ENCODE results near the gene PARVB. TPM values are rescaled to one million over a fixed set of nuclear protein-coding genes. Genes with fewer than 3 reads are reported as not detected.

Gene PARVB
- total RNA-seq, 1 donor from 2014 or later: 12.7 TPM

DNA sequence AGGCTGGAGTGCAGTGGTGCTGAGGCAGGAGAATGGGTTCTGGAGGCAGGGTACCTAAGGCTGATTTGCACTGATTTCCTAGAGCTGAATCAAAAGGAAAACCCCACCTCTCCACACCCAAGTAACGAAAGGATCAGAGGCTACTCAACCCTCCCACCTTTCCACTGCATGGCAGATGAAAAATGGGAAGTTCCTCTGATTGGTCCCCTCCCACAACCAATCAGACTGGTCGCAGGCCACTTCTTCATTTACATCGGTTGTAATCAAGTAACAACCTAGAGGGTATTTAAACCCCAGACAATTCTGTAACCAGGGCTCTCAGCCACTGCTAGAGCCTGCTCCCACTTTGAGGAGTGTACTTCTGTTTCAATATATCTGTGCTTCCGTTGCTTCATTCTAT, 18.6 kb upstream of the PARVB start:
- Mint-ChIP-seq H3K36me3 (peaks cover 18% of the 10 kb centered on the region), H3K27ac (no peak overlapping the region), H3K9me3 (peaks cover 8% of the 10 kb centered on the region), H3K4me1 (peaks cover 10% of the 10 kb centered on the region), H3K27me3 (ENCODE audit: insufficient read depth, low read depth) (peaks cover 6% of the 10 kb centered on the region), H3K4me3 (no peak overlapping the region)
- no peaks in the 10 kb centered on the region for H3K79me2 ChIP-seq (ENCODE audit: low read depth)
- no peaks in the 10 kb centered on the region for H3K36me3 ChIP-seq
- no peaks in the 10 kb centered on the region for H3F3A ChIP-seq (ENCODE audit: low read depth)
- no peak overlapping the region for H3K4me2 ChIP-seq
- H3K9me3 ChIP-seq (ENCODE audit: low read depth): no peaks in the 10 kb centered on the region
- no peaks in the 10 kb centered on the region for H3K4me1 ChIP-seq
- DNase-seq (ENCODE audit: low spot score): no peak
- no peaks in the 10 kb centered on the region for H4K20me1 ChIP-seq (ENCODE audit: low read depth)
- H3K4me3 ChIP-seq: no peak overlapping the region
- no peak overlapping the region for H3K9ac ChIP-seq
- TF ChIP-seq EZH2phosphoT487 (IDR thresholded peaks at IDR 0.05): no peak
- TF ChIP-seq, protein P1, sequence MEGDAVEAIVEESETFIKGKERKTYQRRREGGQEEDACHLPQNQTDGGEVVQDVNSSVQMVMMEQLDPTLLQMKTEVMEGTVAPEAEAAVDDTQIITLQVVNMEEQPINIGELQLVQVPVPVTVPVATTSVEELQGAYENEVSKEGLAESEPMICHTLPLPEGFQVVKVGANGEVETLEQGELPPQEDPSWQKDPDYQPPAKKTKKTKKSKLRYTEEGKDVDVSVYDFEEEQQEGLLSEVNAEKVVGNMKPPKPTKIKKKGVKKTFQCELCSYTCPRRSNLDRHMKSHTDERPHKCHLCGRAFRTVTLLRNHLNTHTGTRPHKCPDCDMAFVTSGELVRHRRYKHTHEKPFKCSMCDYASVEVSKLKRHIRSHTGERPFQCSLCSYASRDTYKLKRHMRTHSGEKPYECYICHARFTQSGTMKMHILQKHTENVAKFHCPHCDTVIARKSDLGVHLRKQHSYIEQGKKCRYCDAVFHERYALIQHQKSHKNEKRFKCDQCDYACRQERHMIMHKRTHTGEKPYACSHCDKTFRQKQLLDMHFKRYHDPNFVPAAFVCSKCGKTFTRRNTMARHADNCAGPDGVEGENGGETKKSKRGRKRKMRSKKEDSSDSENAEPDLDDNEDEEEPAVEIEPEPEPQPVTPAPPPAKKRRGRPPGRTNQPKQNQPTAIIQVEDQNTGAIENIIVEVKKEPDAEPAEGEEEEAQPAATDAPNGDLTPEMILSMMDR (IDR thresholded peaks at IDR 0.05): no peak
- TF ChIP-seq EZH2 (IDR thresholded peaks at IDR 0.05): no peak
- H2AFZ ChIP-seq (replicated peaks): no peak overlapping the region
- H3K27ac ChIP-seq: no peak overlapping the region
- H3K27me3 ChIP-seq: no peaks in the 10 kb centered on the region

- Histone ChIP-seq H3K36me3 (no peaks in the 10 kb centered on the region), H4K20me1 (ENCODE audit: low read depth) (no peaks in the 10 kb centered on the region), H3K79me2 (ENCODE audit: low read depth) (no peaks in the 10 kb centered on the region), H3K27me3 (no peaks in the 10 kb centered on the region), H3K9me3 (ENCODE audit: low read depth) (no peaks in the 10 kb centered on the region), H3K27ac (no peak overlapping the region), H3K4me2 (no peak overlapping the region), H3F3A (ENCODE audit: low read depth) (no peaks in the 10 kb centered on the region), H3K9ac (no peak overlapping the region), H3K4me1 (no peaks in the 10 kb centered on the region), H2AFZ (replicated peaks) (no peak overlapping the region), H3K4me3 (no peak overlapping the region)
- H3K36me3 Mint-ChIP-seq: no peaks in the 10 kb centered on the region
- H3K27ac Mint-ChIP-seq: no peak overlapping the region
- H3K4me1 Mint-ChIP-seq: peaks cover 16% of the 10 kb centered on the region
- H3K4me3 Mint-ChIP-seq: no peak overlapping the region
- H3K9me3 Mint-ChIP-seq: no peaks in the 10 kb centered on the region
- no peak for TF ChIP-seq EZH2 (IDR thresholded peaks at IDR 0.05)
- TF ChIP-seq, protein P1 (IDR thresholded peaks at IDR 0.05): no peak
- no peak for TF ChIP-seq EZH2phosphoT487 (IDR thresholded peaks at IDR 0.05)
- peaks cover 2% of the 10 kb centered on the region for H3K27me3 Mint-ChIP-seq (ENCODE audit: insufficient read depth, low read depth)
- no peak for DNase-seq (ENCODE audit: low spot score)
Observed at GRCh38 chr22:44012162-44012561, 11.9 kb upstream of the PARVB start.

DNA sequence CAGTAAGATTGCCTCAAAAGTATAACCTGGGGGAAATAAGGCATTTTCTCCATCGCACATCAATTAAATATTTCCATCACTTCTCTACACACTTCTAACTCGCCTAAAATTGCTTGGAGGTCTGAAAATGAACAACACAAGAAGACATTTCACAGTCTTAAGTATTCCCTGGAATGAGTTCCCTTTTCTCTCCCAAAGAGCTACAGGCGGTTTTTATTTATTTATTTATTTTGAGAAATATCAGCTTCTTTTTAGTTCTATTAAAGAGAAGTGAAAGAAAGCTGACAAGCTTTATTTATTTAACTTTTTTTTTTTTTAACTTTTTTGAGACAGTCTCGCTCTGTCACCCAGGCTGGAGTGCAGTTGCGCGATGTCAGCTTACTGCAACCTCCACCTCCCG, 11.5 kb upstream of the PARVB start:
- no peak overlapping the region for H3K9ac ChIP-seq
- no peaks in the 10 kb centered on the region for H3K4me1 ChIP-seq
- no peak overlapping the region for H3K27ac ChIP-seq
- Mint-ChIP-seq H3K4me3 (no peak overlapping the region), H3K36me3 (no peaks in the 10 kb centered on the region), H3K27me3 (ENCODE audit: insufficient read depth, low read depth) (peaks cover 2% of the 10 kb centered on the region), H3K9me3 (no peaks in the 10 kb centered on the region), H3K27ac (no peak overlapping the region), H3K4me1 (peaks cover 17% of the 10 kb centered on the region)
- H3K4me3 ChIP-seq: no peak overlapping the region
- no peaks in the 10 kb centered on the region for H3K9me3 ChIP-seq (ENCODE audit: low read depth)
- H4K20me1 ChIP-seq (ENCODE audit: low read depth): no peaks in the 10 kb centered on the region
- no peaks in the 10 kb centered on the region for H3K27me3 ChIP-seq
- no peak overlapping the region for H2AFZ ChIP-seq (replicated peaks)
- no peaks in the 10 kb centered on the region for H3K36me3 ChIP-seq
- no peak for DNase-seq (ENCODE audit: low spot score)
- no peaks in the 10 kb centered on the region for H3K79me2 ChIP-seq (ENCODE audit: low read depth)
- H3F3A ChIP-seq (ENCODE audit: low read depth): no peaks in the 10 kb centered on the region
- no peak overlapping the region for H3K4me2 ChIP-seq
- no peak for TF ChIP-seq EZH2 (IDR thresholded peaks at IDR 0.05)
- TF ChIP-seq EZH2phosphoT487 (IDR thresholded peaks at IDR 0.05): no peak
- TF ChIP-seq, protein P1 (IDR thresholded peaks at IDR 0.05): no peak

All from neural progenitor cell (in vitro differentiated cells).